Vagina (tissue), 2 donors: ENCODE data around the gene NAXE.

Source experiments
- POLR2A ChIP-seq, 2 donors: fragments of 450-650 bp; IDR thresholded peaks; one replicate each; pipeline ENCODE4 v1.6.1; 2017; ENCODE audit warnings: antibody characterized with exemption in 2 of 2, mild to moderate bottlenecking in 2 of 2, moderate library complexity in 2 of 2
- POLR2AphosphoS5 ChIP-seq, 2 donors: sonication (generic); formaldehyde crosslinking; IDR thresholded peaks; one replicate each; pipeline ENCODE4 v1.9.0; 2017; ENCODE audit warnings: antibody characterized with exemption in 2 of 2, mild to moderate bottlenecking in 2 of 2, low read depth in 1 of 2; ENCODE audit not compliant: insufficient read depth in 1 of 2
- TF ChIP-seq, protein P1 (sequence below), 3 experiments: fragments of 450-650 bp in 2 of 3; fragments of 200-600 bp in 1 of 3; sonication (generic) in 1 of 3; IDR thresholded peaks; one replicate each; pipeline ENCODE4 v1.5.1; 2017 to 2019; ENCODE audit warnings: antibody characterized with exemption in 3 of 3, mild to moderate bottlenecking in 2 of 3, moderate library complexity in 2 of 3

DNA sequence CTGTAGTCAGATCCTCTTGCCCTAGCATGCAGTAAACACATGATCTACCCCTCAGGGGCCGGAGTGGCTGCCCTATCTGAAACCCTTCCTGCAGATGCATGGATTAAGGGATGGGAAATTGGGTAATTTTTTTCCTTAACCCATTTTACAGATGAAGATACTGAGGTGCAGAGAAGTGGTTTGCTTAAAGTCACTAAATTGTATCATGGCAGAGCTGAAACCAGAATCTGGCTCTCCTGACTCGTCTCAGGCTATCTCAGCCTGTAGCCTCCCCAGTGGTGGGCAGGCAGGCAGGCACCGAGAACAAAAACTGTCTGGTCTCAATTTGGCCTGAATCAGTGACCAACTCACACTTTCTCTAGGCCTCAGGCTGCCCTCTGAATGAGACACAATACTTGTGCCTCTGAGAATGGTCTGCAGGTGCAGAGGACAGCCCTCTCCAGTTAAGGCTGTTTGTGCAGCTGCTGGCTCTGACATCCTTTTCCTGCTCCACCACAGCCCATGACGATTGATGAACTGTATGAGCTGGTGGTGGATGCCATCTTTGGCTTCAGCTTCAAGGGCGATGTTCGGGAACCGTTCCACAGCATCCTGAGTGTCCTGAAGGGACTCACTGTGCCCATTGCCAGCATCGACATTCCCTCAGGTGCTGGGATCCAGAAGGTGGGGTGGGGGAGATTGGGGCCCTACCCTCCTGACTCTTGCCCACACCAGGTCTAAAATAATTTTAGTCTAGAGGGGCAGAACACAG is 1.5 kb downstream of the NAXE start:
- TF ChIP-seq POLR2A (IDR thresholded peaks at IDR 0.05), result no peak
- TF ChIP-seq, protein P1, sequence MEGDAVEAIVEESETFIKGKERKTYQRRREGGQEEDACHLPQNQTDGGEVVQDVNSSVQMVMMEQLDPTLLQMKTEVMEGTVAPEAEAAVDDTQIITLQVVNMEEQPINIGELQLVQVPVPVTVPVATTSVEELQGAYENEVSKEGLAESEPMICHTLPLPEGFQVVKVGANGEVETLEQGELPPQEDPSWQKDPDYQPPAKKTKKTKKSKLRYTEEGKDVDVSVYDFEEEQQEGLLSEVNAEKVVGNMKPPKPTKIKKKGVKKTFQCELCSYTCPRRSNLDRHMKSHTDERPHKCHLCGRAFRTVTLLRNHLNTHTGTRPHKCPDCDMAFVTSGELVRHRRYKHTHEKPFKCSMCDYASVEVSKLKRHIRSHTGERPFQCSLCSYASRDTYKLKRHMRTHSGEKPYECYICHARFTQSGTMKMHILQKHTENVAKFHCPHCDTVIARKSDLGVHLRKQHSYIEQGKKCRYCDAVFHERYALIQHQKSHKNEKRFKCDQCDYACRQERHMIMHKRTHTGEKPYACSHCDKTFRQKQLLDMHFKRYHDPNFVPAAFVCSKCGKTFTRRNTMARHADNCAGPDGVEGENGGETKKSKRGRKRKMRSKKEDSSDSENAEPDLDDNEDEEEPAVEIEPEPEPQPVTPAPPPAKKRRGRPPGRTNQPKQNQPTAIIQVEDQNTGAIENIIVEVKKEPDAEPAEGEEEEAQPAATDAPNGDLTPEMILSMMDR (IDR thresholded peaks at IDR 0.05), result no peak
- no peak for TF ChIP-seq POLR2AphosphoS5 (IDR thresholded peaks at IDR 0.05; ENCODE audit: insufficient read depth in 1 of 2, low read depth in 1 of 2)
